HEK293 (cell line): ENCODE data around the gene THSD7B.

Experiments
- CTCF ChIA-PET: fragments of 350-600 bp; formaldehyde crosslinking; extraction: SDS; loops from one replicate; lab custom pipeline; 2021; ENCODE audit warnings: antibody characterized with exemption; lab: Yijun Ruan, JAX
- POLR2A ChIA-PET: fragments of 300-600 bp; formaldehyde crosslinking; extraction: SDS; loops from one replicate; lab custom pipeline; 2020; ENCODE audit warnings: antibody characterized with exemption, inconsistent platforms; lab: Yijun Ruan, JAX
- H3K27ac ChIP-seq: fragments of 200-500 bp; sonication (Bioruptor generic); 2 replicates; pipeline ENCODE4 v1.5.1; 2014; ENCODE audit warnings: low read depth, low read length, control low read depth, inconsistent platforms; ENCODE audit errors: extremely low read depth
- H3K36me3 ChIP-seq, 2 experiments: fragments of 200-500 bp in 1 of 2; sonication (Bioruptor generic) in 1 of 2; 1 replicate in 1 of 2; 2 replicates in 1 of 2; pipeline ENCODE4 v1.5.1; 2014 to 2017; ENCODE audit warnings: inconsistent platforms in 2 of 2, low read length in 2 of 2; ENCODE audit not compliant: control insufficient read depth in 2 of 2, insufficient read depth in 1 of 2
- H3K4me1 ChIP-seq: fragments of 200-500 bp; sonication (Bioruptor generic); 2 replicates; pipeline ENCODE4 v1.5.1; 2014; ENCODE audit warnings: mild to moderate bottlenecking, low read length, inconsistent platforms; ENCODE audit not compliant: control insufficient read depth, insufficient read depth
- H3K4me3 ChIP-seq: 2 replicates; pipeline ENCODE4 v1.5.1; 2011; ENCODE audit warnings: low read depth, mild to moderate bottlenecking, control low read depth, low read length, moderate library complexity
- H3K9me3 ChIP-seq: fragments of 200-500 bp; sonication (Bioruptor generic); 2 replicates; pipeline ENCODE4 v1.5.1; 2014; ENCODE audit warnings: low read depth, low read length, inconsistent platforms; ENCODE audit not compliant: control insufficient read depth, insufficient read depth
- EGR2 ChIP-seq: fragments of 450-650 bp; formaldehyde crosslinking; IDR thresholded peaks from 2 replicates; pipeline ENCODE4 v1.5.1; 2016; ENCODE audit warnings: low read depth, missing biosample characterization, missing genetic modification characterization
- FEZF1 ChIP-seq: fragments of 450-650 bp; formaldehyde crosslinking; IDR thresholded peaks from 2 replicates; pipeline ENCODE4 v1.5.1; 2016; ENCODE audit warnings: missing biosample characterization, missing genetic modification characterization
- PRDM4 ChIP-seq: fragments of 450-650 bp; formaldehyde crosslinking; IDR thresholded peaks from 2 replicates; pipeline ENCODE4 v1.5.1; 2017; ENCODE audit warnings: missing biosample characterization, missing genetic modification characterization
- RBAK ChIP-seq: fragments of 450-650 bp; formaldehyde crosslinking; IDR thresholded peaks from 2 replicates; pipeline ENCODE4 v1.5.1; 2016; ENCODE audit warnings: missing biosample characterization, missing genetic modification characterization
- ZFHX2 ChIP-seq: fragments of 450-650 bp; formaldehyde crosslinking; conservative IDR thresholded peaks from 2 replicates; pipeline ENCODE4 v1.5.1; 2016; ENCODE audit warnings: missing biosample characterization, missing genetic modification characterization
- ZNF155 ChIP-seq: fragments of 450-650 bp; formaldehyde crosslinking; IDR thresholded peaks from 2 replicates; pipeline ENCODE4 v1.5.1; 2016; ENCODE audit warnings: missing biosample characterization, missing genetic modification characterization
- ZNF169 ChIP-seq: fragments of 450-650 bp; formaldehyde crosslinking; IDR thresholded peaks from 2 replicates; pipeline ENCODE4 v1.5.1; 2016; ENCODE audit warnings: missing biosample characterization, missing genetic modification characterization
- ZNF18 ChIP-seq: fragments of 450-650 bp; formaldehyde crosslinking; IDR thresholded peaks from 2 replicates; pipeline ENCODE4 v1.5.1; 2016; ENCODE audit warnings: missing biosample characterization, missing genetic modification characterization
- ZNF19 ChIP-seq: fragments of 450-650 bp; formaldehyde crosslinking; IDR thresholded peaks from 2 replicates; pipeline ENCODE4; 2016; ENCODE audit warnings: missing biosample characterization, missing genetic modification characterization, low read depth
- ZNF248 ChIP-seq: fragments of 450-650 bp; formaldehyde crosslinking; IDR thresholded peaks from 2 replicates; pipeline ENCODE4 v1.5.1; 2017; ENCODE audit warnings: missing biosample characterization, missing genetic modification characterization
- ZNF311 ChIP-seq: fragments of 450-650 bp; formaldehyde crosslinking; IDR thresholded peaks from 2 replicates; pipeline ENCODE4 v1.5.1; 2017; ENCODE audit warnings: missing biosample characterization, missing genetic modification characterization, borderline replicate concordance
- ZNF335 ChIP-seq: fragments of 450-650 bp; formaldehyde crosslinking; conservative IDR thresholded peaks from 2 replicates; pipeline ENCODE4 v1.5.1; 2016; ENCODE audit warnings: missing biosample characterization, missing genetic modification characterization
- ZNF416 ChIP-seq: fragments of 450-650 bp; formaldehyde crosslinking; IDR thresholded peaks from 2 replicates; pipeline ENCODE4 v1.5.1; 2016; ENCODE audit warnings: missing biosample characterization, missing genetic modification characterization
- ZNF521 ChIP-seq: fragments of 450-650 bp; formaldehyde crosslinking; IDR thresholded peaks from 2 replicates; pipeline ENCODE4 v1.5.1; 2017; ENCODE audit warnings: missing biosample characterization, mild to moderate bottlenecking, missing genetic modification characterization
- ZNF548 ChIP-seq: fragments of 450-650 bp; formaldehyde crosslinking; IDR thresholded peaks from 2 replicates; pipeline ENCODE4 v1.5.1; 2016; ENCODE audit warnings: missing biosample characterization, missing genetic modification characterization
- ZNF561 ChIP-seq: fragments of 450-650 bp; IDR thresholded peaks from 2 replicates; pipeline ENCODE4 v1.5.1; 2018; ENCODE audit warnings: missing biosample characterization, missing genetic modification characterization, borderline replicate concordance
- ZSCAN18 ChIP-seq: fragments of 450-650 bp; formaldehyde crosslinking; IDR thresholded peaks from 2 replicates; pipeline ENCODE4 v1.5.1; 2016; ENCODE audit warnings: missing biosample characterization, missing genetic modification characterization
- TF ChIP-seq, protein P1 (sequence below): fragments of 450-650 bp; IDR thresholded peaks from 2 replicates; pipeline ENCODE4 v1.5.1; 2018; ENCODE audit warnings: missing biosample characterization, mild to moderate bottlenecking, missing genetic modification characterization
- TF ChIP-seq, protein P2 (sequence below): fragments of 450-650 bp; formaldehyde crosslinking; IDR thresholded peaks from 2 replicates; pipeline ENCODE4 v1.5.1; 2016; ENCODE audit warnings: missing biosample characterization, missing genetic modification characterization

THSD7B gene

DNA sequence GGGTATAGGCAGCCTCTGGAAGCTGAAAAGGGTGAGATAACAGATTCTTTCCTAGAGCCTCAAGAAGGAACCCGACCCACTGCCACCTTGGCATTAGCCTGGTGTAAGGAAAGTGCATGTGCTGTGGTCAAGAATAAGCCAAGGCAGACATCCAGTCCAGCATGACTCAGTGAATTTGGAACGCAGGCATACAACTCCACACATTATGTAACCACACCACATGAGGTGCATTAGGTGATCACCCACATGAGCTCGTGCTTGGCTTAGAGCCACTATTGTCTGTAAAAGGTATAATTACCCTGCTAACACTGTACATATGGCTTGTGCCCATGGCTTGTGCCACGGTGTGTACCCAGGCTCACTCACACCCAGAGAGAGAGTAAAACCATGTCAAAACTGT, 615.3 kb downstream of the THSD7B start:
- Histone ChIP-seq H3K4me3 (no peak overlapping the region), H3K36me3 (no peaks in the 10 kb centered on the region), H3K27ac (no peak overlapping the region), H3K4me1 (no peaks in the 10 kb centered on the region), H3K9me3 (no peaks in the 10 kb centered on the region)
- POLR2A ChIA-PET = no interaction called here
- TF ChIP-seq ZNF19 (tag by site-specific recombination) = no peak
- no peak for TF ChIP-seq ZNF248 (tag by site-specific recombination)
- TF ChIP-seq ZNF169 (tag by site-specific recombination) = no peak
- TF ChIP-seq EGR2 (tag by site-specific recombination) = no peak
- no peak for TF ChIP-seq ZNF18 (tag by site-specific recombination)
- TF ChIP-seq ZNF335 (tag by site-specific recombination) = no peak
- no peak for TF ChIP-seq ZNF521 (tag by site-specific recombination)
- no peak for TF ChIP-seq PRDM4 (tag by site-specific recombination)
- CTCF ChIA-PET = interaction anchor here (0.5 kb wide), 1 partner anchor 9 kb away, joined by 3 read pairs; no protein-coding TSS in a partner anchor

GRCh38 chr2:137381731-137382130, 616.4 kb downstream of the THSD7B start:
- Histone ChIP-seq H3K4me1 (no peaks in the 10 kb centered on the region), H3K36me3 (no peaks in the 10 kb centered on the region), H3K4me3 (no peak overlapping the region), H3K27ac (no peak overlapping the region), H3K9me3 (no peaks in the 10 kb centered on the region)
- TF ChIP-seq RBAK = no peak
- TF ChIP-seq ZNF311 (tag by site-specific recombination) = no peak
- no peak for TF ChIP-seq ZNF416 (tag by site-specific recombination)
- no peak for TF ChIP-seq ZNF155 (tag by site-specific recombination)
- TF ChIP-seq, protein P1, sequence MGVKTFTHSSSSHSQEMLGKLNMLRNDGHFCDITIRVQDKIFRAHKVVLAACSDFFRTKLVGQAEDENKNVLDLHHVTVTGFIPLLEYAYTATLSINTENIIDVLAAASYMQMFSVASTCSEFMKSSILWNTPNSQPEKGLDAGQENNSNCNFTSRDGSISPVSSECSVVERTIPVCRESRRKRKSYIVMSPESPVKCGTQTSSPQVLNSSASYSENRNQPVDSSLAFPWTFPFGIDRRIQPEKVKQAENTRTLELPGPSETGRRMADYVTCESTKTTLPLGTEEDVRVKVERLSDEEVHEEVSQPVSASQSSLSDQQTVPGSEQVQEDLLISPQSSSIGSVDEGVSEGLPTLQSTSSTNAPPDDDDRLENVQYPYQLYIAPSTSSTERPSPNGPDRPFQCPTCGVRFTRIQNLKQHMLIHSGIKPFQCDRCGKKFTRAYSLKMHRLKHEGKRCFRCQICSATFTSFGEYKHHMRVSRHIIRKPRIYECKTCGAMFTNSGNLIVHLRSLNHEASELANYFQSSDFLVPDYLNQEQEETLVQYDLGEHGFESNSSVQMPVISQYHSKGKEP (tag by site-specific recombination) = no peak
- TF ChIP-seq ZNF561 = no peak
- no peak for TF ChIP-seq ZNF548 (tag by site-specific recombination)
- TF ChIP-seq ZFHX2 (tag by site-specific recombination) = no peak
- TF ChIP-seq FEZF1 (tag by site-specific recombination) = no peak
- TF ChIP-seq ZSCAN18 = no peak
- TF ChIP-seq, protein P2, sequence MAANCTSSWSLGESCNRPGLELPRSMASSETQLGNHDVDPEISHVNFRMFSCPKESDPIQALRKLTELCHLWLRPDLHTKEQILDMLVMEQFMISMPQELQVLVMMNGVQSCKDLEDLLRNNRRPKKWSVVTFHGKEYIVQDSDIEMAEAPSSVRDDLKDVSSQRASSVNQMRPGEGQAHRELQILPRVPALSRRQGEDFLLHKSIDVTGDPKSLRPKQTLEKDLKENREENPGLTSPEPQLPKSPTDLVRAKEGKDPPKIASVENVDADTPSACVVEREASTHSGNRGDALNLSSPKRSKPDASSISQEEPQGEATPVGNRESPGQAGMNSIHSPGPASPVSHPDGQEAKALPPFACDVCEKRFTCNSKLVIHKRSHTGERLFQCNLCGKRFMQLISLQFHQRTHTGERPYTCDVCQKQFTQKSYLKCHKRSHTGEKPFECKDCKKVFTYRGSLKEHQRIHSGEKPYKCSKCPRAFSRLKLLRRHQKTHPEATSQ (tag by site-specific recombination) = no peak
- ChIA-PET CTCF (no interaction called here), POLR2A (no interaction called here)
